Measurements from ENCODE around the gene DPH2.

Gene DPH2

DNA sequence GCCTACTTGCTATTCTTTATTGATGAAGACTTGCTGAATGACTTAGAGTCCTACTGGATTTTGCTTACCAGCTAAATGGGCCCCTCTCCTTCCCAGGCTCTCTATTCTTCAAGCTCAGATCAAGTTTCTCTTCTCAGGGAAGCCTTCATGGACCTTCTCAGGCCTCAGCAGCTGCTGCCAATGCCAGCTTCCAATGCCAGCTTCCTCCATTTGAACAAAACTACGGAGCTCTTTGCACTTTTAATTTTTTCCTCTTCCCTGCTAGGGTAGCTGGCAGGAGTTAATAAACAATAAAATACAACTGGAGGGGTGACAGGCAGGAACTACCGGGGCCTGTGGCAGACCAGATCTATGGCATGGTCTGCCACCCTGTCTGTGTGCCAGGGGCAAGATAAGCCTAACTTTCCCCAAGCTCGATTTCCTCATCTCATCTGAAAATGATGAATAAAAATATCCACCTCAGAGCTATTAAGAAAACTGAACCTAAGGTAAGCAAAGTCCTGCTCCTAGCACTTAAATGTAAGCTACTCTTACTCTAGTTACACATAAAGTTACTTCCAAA is 24.1 kb upstream of the DPH2 start:
- DNase-seq: no peak

DNA sequence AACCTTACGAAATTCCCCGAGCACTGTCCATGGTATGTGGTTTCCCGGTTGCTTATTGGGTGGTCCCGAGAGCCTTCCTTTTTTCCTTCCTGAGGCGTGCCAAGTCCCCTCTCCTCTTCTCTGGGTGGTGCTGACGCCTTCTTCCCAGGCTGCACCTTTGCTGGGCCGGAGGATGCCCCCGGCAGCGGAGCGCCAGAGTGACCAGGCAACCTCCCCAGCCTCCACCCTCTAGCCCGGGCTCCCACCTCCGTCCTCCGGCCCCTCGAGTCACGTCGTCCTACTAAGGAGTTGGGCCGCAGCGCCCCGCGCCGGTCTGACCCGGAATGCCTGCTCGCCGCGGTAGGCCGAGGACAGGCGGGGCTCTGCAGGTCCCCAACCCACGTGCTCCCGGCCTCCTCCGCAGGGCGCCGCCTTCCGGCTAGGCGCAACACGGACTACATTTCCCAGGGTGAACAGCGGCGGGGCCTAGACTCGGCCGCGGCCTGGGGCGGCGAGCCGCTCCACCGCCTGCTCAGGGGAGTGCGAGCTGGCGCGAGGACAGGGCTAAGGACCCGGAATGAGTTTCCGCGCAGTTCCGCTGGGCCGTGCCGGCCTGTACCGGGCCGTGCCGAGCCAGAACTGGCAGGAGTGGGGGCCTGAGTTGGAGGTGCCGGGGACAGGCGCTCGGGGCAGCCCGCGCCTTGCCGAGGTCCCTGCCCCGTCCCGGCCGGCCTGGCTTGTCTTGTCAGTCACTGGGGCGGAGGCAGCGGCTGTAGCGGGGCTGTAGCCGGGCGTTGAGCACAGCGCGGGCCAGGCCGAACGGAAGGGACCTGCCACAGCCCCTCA is 23.4 kb upstream of the DPH2 start, which contains the start of gene IPO13:
Gene IPO13 (plus strand): TSS at position 715 of the 825 bp plus-strand sequence. CDS start 651 bp downstream, outside the sequence.
- DNase-seq: peak; percentile 94

DNA sequence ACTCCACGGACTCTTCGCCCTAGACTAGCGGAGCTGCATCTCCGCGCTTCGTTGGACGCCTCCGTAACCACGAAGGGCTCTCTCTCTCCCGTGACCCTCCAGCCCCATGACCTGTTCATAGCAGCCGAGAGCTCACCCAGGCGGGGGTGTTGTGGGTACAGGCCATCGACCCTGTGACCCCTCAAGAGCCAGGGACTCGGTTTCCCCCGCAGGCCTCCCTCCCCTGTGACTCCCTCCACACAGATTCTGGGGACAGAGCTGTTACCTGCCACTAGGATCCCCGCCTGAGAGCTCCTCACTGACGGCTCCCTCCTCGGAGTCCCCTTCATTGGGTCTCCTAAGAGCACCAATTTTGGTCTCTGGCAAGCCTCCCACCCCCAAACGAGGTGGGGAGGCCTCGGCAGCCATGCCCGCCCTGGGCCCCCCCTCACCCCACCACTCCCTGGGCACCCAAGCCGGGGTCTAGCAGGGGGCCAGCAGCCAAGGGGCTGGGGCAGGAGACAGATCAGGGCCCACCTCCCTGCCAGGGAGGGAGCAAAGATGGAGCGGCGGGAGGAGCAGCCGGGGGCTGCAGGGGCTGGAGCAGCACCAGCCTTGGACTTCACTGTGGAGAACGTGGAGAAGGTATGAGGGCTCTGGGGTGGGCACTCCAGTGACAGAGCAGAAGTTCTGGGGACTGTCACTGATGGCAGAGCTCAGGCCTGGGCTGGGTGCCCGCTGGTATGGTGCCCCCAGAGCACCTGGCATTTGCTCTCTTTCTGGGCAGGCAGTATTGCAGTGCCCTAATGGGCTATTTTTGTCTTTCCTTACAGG is 22.5 kb upstream of the DPH2 start:
- DNase-seq: no peak

DNA sequence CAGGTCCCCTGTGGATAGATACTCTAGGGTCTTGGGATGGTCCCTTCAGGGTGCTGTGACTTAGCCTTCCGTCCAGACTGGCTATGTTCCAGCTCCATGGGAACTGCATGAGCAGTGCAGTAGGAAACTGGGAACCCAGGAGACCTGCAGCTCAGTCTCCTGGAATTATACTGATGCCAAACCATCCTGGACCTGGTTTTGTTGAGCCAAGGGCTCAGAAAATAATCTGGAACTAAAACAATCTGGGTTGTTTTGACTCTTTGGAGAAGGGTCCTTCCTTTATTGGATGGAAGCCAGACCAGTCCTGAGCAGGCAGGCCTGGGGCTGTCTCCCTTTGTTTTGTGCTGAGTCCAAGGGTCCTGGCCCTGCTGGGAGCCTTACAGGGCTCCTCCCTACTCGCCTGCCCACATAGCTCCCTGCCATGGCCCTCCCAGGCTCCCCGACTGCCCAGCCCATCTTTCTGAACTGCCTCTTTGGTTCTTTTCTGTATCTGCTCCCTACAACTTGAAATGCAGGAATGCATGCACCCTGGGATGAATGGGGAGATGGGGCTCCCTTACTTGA is 21.9 kb upstream of the DPH2 start:
- DNase-seq: no peak

DNA sequence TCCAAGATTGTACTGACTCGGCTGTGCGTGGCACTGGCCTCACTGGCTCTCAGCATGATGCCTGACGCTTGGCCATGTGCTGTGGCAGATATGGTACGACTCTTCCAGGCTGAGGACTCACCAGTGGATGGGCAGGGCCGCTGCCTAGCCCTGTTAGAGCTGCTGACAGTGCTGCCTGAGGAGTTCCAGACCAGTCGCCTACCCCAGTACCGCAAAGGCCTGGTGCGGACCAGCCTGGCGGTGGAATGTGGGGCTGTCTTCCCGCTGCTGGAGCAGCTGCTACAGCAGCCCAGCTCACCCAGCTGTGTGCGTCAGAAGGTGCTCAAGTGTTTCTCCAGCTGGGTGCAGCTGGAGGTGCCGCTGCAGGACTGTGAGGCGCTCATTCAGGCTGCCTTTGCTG is 20.1 kb upstream of the DPH2 start:
- DNase-seq: no peak

DNA sequence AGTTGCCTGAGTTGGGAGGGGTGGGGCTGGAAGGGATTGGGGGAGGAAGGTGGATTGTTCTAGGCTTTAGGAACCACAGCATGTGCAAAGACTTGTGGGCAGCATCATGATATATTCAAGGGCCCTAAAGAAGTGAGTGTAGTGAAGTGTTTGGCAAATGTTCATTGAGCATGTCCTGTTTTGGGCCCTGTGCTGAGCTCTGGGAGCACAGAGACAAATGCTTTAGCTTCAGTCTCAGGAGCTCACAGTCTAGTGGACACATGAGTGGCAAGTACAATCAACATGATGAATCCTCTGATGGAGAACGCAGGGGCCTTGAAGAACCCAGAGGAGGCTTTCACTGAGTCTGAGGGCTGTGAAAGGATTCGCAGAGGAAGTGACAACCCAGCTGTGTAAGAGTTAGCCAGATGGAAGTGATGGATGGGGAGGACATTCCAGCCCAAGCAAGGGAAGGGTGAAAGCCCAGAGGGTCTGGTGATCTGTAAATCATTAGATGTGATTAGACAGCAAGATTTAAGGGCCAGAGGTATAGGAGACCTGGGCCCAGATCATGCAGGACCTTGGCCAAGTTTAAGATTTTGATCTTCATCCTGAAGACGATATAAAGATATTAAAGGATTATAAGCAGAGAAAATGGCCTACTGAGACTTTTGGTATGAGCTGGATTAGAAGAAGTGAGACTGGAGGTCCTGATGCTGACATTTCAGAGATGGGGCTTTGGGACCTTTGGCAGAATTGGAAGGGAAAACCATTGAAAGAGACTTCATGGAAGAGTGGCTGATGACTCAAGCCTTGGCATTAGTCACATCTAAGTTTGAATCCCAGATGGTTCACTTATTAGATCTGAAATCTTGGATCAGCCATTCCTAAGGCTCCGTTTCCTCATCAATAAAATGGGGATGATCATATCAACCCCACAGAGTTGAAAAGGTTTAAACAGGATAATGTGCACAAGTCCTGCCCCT is 18.5 kb upstream of the DPH2 start:
- DNase-seq: no peak

DNA sequence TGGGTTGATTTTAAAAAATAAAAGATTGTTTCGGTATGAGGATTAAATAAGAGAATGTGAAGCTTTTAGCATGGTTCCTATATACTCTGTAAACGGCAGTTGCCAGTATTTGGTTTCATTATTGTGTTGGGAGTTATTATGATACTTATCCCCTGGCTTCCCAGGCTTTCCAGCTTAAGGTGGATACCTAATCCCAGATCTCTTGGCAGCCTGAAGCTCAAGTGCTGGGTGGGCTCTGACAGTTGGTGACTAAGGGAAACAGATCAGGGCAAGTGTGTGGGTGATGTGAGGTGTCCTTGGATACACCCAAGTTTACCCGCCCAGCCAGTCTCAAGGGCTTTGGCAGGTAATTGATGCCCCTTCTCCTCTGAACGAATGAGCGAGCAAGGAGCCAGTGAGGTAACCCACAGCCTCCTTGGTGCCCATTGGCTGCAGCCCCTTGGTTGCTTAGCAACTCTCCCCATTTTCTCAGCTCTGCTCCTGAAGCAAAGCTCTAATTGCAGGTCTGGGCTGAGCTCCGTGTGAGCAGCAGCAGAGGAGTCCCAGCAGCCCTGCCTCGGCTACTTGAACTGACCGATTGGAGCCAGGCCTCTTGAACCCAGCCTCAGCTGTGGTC is 17.0 kb upstream of the DPH2 start:
- DNase-seq: peak; percentile 98

DNA sequence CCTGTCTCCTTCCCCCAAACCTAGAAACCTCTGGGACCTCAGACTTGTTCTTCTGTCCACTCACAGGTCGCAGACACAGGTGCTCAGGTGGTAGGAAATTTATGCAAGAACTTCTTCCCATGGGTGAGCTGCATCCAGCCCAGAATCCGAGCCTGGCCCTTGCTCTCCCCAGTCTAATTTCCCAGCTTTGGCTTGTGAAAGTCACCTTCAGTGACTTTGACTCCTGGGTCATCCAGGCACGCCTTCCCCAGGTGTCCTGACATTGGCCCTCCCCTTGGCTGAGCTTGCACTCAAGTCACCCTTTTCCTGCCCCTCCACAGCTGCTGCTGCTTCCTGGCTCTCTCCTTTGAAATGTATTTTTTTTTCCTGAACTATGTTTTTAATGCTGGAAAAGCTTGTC is 16.4 kb upstream of the DPH2 start:
- no peak for DNase-seq

DNA sequence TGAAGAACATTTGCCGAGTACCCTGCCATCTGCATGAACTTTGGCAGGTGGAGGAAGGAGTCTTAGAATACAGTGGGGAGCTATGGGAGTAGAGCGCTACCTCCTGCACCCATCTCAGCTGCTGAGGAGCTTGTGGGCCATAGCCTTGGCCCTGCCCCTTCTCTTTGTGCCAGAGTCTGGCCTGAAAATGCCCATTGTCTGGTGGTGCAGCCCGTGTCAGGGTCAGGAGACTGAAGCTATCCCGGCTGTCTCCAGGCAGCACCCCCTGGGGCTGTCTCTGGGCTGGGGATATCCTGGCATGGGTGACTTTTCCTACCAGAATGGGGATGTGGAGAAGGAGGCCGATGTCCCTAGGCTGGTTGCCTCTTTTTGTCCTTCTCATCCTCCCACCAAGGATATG is 15.8 kb upstream of the DPH2 start:
- DNase-seq: no peak

DNA sequence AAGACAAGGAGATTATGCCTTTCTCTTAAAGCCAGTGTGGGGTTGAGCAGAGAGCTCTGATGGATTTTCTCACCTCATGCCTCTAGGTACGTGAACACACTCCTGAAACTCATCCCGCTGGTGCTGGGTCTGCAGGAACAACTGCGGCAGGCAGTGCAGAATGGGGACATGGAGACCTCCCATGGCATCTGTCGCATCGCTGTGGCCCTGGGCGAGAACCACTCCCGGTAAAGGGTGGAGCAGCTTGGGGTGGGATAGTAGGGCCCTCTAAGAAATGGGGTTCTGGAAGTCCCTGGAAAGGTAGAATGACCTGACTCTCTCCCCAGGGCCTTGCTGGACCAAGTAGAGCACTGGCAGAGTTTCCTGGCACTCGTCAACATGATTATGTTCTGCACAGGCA is 13.6 kb upstream of the DPH2 start:
- DNase-seq: no peak

DNA sequence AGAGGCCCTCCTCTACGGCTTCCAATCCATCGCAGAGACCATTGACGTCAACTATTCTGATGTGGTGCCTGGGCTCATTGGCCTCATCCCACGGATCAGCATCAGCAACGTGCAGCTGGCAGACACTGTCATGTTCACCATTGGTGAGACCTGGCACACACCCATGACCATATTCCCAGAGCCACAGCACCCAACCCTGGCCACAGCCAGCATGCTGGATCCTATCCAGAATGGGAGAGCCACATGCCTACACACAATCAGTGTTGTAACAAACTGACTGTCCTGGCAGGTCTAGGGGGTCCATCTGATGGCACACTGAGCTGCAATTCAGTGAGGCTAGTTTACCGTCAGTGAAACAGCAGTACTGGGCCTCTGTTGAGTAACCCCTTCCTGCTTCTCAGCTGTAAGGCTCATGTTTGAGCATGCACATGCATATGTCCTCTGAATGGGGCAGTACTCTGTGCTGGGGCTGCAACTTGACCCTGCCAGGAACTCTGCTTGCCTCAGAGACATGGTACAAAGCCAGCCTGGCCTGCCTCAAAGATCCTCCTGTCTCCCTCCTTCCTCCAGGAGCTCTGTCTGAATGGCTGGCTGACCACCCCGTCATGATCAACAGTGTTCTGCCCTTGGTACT is 12.3 kb upstream of the DPH2 start:
- no peak for DNase-seq

DNA sequence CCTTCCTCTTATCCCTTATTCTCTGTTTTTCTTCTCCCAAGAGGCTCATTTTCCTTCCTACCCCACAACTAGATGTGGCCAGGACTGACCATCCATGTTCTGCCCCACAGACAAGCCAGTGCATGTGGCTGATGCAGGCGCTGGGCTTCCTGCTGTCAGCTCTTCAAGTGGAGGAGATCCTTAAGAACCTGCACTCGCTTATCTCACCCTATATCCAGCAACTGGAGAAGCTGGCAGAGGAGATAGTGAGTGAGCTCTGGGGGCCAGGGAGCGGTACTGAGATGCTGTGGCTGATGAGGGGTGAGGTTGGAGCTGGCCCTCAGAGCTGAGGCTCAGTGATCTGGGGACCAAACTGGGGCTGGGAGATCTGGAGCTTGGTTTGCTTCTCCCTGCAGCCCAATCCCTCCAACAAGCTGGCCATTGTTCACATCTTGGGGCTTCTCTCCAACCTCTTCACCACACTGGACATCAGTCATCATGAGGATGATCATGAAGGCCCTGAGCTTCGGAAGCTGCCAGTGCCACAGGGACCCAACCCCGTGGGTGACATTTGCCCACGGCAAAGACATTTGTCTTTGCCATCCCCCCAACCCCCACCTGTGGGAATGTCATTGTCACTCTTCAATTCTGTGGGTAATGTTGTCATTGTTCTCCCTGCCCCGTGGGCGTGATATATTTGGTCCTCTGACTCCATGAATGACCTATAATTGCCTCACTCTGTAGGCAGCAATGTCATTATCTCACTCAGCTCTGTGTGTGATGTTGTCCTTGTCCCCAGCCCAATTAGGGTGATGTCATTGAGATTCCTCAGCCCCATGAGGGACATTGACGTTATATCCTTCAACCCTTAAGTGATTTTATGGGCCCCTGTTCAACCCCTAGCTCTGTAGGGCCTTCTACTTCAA is 11.2 kb upstream of the DPH2 start:
- no peak for DNase-seq

DNA sequence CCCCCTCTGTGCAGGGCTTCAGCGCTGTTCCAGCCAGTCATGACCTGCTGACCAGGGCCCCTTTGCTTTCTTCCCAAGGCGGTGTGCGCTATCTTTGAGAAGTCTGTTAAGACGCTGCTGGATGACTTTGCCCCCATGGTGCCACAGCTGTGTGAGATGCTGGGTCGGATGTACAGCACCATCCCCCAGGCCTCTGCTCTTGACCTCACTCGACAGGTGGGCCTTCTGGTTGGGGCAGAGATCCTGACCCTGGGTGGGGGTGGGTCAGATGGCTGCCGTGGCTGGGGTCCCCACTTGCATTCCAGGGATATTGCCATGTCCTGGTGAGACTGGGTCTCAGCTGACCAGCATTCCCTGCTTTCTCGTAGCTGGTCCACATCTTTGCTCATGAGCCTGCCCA is 9.0 kb upstream of the DPH2 start:
- DNase-seq: no peak

DNA sequence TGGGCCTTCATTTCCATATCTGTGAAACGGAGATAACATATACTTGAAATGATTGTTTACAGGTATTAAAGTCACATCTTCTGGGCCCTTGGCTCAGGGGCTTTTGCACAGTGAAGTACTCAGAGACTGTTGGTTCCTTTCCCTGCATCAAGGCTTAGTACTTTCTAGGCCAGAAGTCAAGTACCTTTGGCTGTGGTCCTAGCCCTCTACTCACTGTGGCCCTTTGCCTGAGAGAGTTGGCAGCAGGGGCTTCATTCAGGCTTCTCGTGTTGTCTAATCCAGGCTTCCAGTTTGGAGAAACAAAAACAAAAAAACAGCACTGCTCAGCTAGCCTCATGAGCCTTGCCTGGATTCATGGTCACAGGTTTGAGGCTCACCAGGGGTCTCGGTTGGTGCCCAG is 8.1 kb upstream of the DPH2 start:
- no peak for DNase-seq

DNA sequence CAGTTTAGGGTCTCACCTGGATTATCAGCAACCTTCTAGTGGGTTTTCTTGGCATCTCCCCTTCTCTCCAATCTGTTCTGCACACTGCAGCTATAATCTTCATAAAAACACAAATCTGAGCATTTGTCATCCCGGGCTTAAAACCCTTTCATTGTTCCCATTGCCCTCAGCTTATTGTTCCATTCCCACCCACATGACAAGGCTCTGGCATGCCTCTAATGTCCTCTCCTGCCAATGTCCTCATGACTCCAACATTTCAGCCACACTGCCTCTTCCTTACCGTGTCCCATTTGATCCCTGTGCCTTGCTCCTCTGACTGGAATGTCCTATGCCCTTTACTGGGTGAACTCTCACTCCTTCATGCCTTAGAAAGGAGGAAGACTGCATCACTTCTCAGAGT is 7.5 kb upstream of the DPH2 start:
- DNase-seq: no peak

DNA sequence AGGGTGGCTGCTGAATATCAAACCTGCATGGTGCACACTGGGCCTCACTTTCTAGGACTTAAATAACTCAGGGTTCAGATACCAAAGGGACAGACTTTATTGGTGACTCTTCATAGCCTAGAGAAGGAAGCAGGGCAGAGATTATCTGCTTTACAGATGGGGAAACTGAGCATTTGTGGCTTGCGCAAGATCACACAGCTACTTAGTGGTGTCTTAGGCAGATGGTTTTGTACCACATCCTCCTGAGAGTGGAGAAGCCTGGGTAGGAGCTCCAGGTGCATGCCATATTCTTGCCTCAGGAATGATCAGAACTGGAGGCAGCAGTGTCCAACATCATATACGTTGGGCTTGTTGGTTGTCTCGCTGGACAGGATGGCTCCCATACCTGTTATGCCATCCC is 6.8 kb upstream of the DPH2 start:
- no peak for DNase-seq

DNA sequence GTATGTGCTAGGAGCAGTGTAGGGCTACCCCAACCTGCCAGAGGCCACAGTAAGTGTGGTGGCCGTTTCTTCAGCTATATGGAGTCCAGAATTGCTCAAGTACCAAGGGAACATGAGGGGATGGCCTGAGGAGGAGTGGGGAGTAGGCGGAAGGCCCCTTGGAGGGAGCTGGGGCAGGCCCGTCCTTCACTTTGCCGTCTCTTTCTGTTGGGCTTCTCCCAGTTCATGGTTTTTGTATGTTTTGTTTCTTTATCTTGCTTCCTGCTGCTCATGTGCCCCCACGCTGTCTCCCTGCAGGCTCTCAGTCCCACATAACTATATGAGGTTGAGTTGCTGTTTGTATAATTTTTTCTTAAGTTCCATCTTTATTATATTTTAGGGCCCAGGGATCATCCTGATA is 5.9 kb upstream of the DPH2 start:
- DNase-seq: no peak

DNA sequence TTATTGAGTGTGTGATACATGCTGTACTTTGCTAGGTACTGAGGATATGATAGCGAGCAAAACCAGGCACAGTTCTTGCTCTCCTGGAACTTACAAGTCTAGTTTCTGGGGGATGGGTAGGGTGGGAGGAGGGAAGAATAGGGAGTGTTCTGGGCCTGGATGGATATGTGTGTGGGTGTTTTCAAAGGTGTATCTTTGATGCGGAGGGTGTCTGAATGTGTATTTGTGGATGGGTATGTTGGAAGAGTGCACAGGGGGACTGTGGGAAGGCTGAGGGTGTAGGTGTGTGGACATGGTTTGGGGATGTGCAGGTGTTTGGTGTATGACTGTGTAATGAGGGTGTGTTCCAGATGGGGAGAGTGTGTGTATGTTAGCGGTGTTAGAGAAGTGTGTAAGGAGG is 4.5 kb upstream of the DPH2 start:
- DNase-seq: no peak

DNA sequence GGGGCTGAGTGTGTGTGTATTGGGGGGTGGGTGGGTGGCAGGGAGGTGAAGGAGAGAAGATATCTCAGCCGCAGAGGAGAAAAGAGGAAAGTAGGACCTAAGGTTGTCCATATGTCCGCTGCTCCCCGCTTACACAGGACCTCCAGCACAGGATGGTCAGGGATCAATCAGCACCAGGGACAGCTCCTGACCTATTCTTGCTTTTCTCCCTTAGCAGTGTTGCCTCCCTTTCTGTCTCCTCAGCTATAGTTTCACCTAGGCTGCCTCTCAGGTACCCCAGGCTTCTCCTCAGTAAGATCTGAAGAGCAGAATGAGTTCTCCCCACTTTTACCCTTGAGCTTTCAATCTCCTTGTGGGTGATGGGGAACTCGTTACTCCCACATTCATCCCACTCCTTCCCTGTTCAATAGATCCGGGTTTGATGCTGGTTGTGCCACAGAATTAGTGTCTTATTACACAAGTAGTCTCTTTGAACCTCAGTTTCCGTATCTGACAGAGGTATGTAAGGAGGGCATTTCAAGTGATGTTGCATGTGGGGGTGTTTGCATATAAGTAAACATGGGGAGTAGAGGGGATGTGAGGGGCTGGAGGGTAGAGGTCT is 1.4 kb upstream of the DPH2 start:
- DNase-seq: no peak

DNA sequence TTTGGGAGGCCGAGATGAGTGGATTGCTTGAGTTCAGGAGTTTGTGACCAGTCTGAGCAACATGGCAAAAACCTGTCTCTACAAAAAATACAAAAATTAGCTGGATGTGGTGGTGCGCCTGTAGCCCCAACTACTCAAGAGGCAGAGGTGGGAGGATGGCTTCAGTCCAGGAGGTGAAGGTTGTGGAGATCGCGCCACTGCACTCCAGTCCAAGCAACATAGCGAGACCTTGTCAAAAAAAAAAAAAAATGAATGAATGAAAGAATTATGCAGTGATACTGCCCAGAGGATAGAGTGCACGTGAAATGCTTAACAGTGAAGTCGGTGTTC is 429 bp upstream of the DPH2 start:
- no peak for DNase-seq

All from NCI-H1105 treated with DMSO at 0.1 percent for 48 hours (cell line).